SK-N-SH (cell line): Measurements from ENCODE around the gene PDHA2. TPM values are rescaled to one million over a fixed set of nuclear protein-coding genes. Genes with fewer than 3 reads are reported as not detected.
A peak's percentile ranks its signal among the peaks of the same experiment; 100 is the strongest.

ENCODE experiments used
- CTCF ChIA-PET: fragments of 300-600, 350-600 bp; formaldehyde crosslinking; extraction: SDS; loops from one replicate; lab custom pipeline; 2021; lab: Yijun Ruan, JAX
- POLR2A ChIA-PET: fragments of 350-600 bp; sonication (Branson Sonifier 250); formaldehyde crosslinking; extraction: SDS; loops from one replicate; lab custom pipeline; 2020; ENCODE audit warnings: antibody characterized with exemption, inconsistent platforms; lab: Yijun Ruan, JAX
- DNase-seq: peaks from one replicate; pipeline ENCODE4 v3.0.0; 2012
- H2AFZ ChIP-seq: fragments of 200-600 bp; sonication (generic); 2 replicates; pipeline ENCODE4 v1.8.1; 2016; ENCODE audit warnings: antibody characterized with exemption, mild to moderate bottlenecking, low read depth
- H3F3A ChIP-seq: fragments of 200-600 bp; sonication (generic); replicated peaks from 2 replicates; pipeline ENCODE3; 2016; ENCODE audit warnings: antibody characterized with exemption, mild to moderate bottlenecking; ENCODE audit not compliant: insufficient read depth
- H3K27ac ChIP-seq, 2 experiments: fragments of 200-500 bp in 1 of 2; fragments of 200-600 bp in 1 of 2; sonication (Bioruptor generic) in 1 of 2; sonication (generic), shearing (Covaris generic) in 1 of 2; 2 replicates each; pipeline versions ENCODE4 v1.5.1 to v1.6.1; 2014 to 2016; ENCODE audit warnings: low read depth in 2 of 2, inconsistent platforms in 1 of 2, low read length in 1 of 2, mild to moderate bottlenecking in 1 of 2, mixed read lengths in 1 of 2
- H3K27me3 ChIP-seq: fragments of 200-600 bp; sonication (generic), shearing (Covaris generic); 2 replicates; pipeline ENCODE4 v1.6.1; 2016; ENCODE audit warnings: mixed run types; ENCODE audit not compliant: insufficient read depth
- H3K36me3 ChIP-seq, 2 experiments: fragments of 200-500 bp in 1 of 2; fragments of 200-600 bp in 1 of 2; sonication (Bioruptor generic) in 1 of 2; sonication (generic) in 1 of 2; replicated peaks in 1 of 2; 2 replicates each; pipeline versions ENCODE3 to v1.5.1; 2014 to 2016; ENCODE audit warnings: low read length in 1 of 2, mild to moderate bottlenecking in 1 of 2; ENCODE audit not compliant: insufficient read depth in 2 of 2, control insufficient read depth in 1 of 2
- H3K4me1 ChIP-seq, 2 experiments: fragments of 200-500 bp in 1 of 2; fragments of 200-600 bp in 1 of 2; sonication (Bioruptor generic) in 1 of 2; sonication (generic), shearing (Covaris generic) in 1 of 2; 2 replicates each; pipeline versions ENCODE4 v1.5.1 to v1.6.1; 2014 to 2016; ENCODE audit warnings: low read depth in 1 of 2, low read length in 1 of 2, mixed run types in 1 of 2; ENCODE audit not compliant: insufficient read depth in 2 of 2, control insufficient read depth in 1 of 2
- H3K4me2 ChIP-seq: fragments of 200-600 bp; sonication (generic), shearing (Covaris generic); 2 replicates; pipeline ENCODE4 v1.6.1; 2017; ENCODE audit warnings: mixed run types
- H3K4me3 ChIP-seq, 2 experiments: fragments of 200-500 bp in 1 of 2; fragments of 200-600 bp in 1 of 2; sonication (Bioruptor generic) in 1 of 2; sonication (generic), shearing (Covaris generic) in 1 of 2; 2 replicates each; pipeline versions ENCODE4 v1.5.1 to v1.8.1; 2014 to 2016; ENCODE audit warnings: low read depth in 2 of 2, inconsistent platforms in 1 of 2, low read length in 1 of 2, mild to moderate bottlenecking in 1 of 2, mixed read lengths in 1 of 2, moderate library complexity in 1 of 2
- H3K79me2 ChIP-seq: fragments of 200-600 bp; sonication (generic); 2 replicates; pipeline ENCODE4 v1.8.1; 2017; ENCODE audit warnings: mild to moderate bottlenecking; ENCODE audit not compliant: insufficient read depth
- H3K9ac ChIP-seq: fragments of 200-600 bp; sonication (generic); 2 replicates; pipeline ENCODE4 v1.6.1; 2017; ENCODE audit warnings: mixed run types
- H3K9me2 ChIP-seq: fragments of 200-600 bp; sonication (generic); 2 replicates; pipeline ENCODE4 v1.6.1; 2017; ENCODE audit warnings: mixed run types
- H3K9me3 ChIP-seq: fragments of 200-600 bp; sonication (generic); 2 replicates; pipeline ENCODE4 v1.6.1; 2017; ENCODE audit warnings: mixed run types, mild to moderate bottlenecking, moderate library complexity
- H4K20me1 ChIP-seq: fragments of 200-600 bp; sonication (generic); 2 replicates; pipeline ENCODE4 v1.6.1; 2017; ENCODE audit warnings: mild to moderate bottlenecking, mixed run types; ENCODE audit not compliant: insufficient read depth
- CHD2 ChIP-seq: fragments of 150-350 bp; IDR thresholded peaks from 2 replicates; pipeline ENCODE4 v1.6.1; 2018; ENCODE audit warnings: low read length; ENCODE audit not compliant: partially characterized antibody
- EP300 ChIP-seq, 2 experiments: IDR thresholded peaks; 2 replicates each; pipeline versions ENCODE4 v1.4.0 to v1.6.1; 2012; ENCODE audit warnings: borderline replicate concordance in 1 of 2, low read depth in 1 of 2, low read length in 1 of 2
- FOXM1 ChIP-seq: IDR thresholded peaks from 2 replicates; pipeline ENCODE4 v1.4.0; 2012; ENCODE audit warnings: low read depth, mild to moderate bottlenecking
- GATA2 ChIP-seq: sonication (generic); formaldehyde crosslinking; IDR thresholded peaks from 2 replicates; pipeline ENCODE4 v1.5.0; 2020; ENCODE audit warnings: mild to moderate bottlenecking, missing genetic modification reagents
- JUND ChIP-seq: IDR thresholded peaks from 2 replicates; pipeline ENCODE4 v1.4.0; 2012
- MEF2A ChIP-seq: IDR thresholded peaks from 2 replicates; pipeline ENCODE4 v1.4.0; 2012; ENCODE audit warnings: low read depth, borderline replicate concordance
- NRF1 ChIP-seq: IDR thresholded peaks from 2 replicates; pipeline ENCODE4 v1.6.1; 2012; ENCODE audit warnings: low read depth, mild to moderate bottlenecking, low read length
- RAD21 ChIP-seq: IDR thresholded peaks from 2 replicates; pipeline ENCODE4 v1.6.1; 2012; ENCODE audit warnings: mild to moderate bottlenecking, low read length
- RCOR1 ChIP-seq: fragments of 150-350 bp; IDR thresholded peaks from 2 replicates; pipeline ENCODE4 v1.6.1; 2017; ENCODE audit warnings: antibody characterized with exemption, low read length
- TAF1 ChIP-seq: IDR thresholded peaks from 2 replicates; pipeline ENCODE4 v1.6.1; 2012; ENCODE audit warnings: low read depth, mild to moderate bottlenecking, low read length, moderate library complexity, borderline replicate concordance
- TCF12 ChIP-seq: IDR thresholded peaks from 2 replicates; pipeline ENCODE4 v1.4.0; 2012
- USF2 ChIP-seq: fragments of 150-350 bp; IDR thresholded peaks from 2 replicates; pipeline ENCODE4 v1.6.1; 2017; ENCODE audit warnings: antibody characterized with exemption, low read length, low read depth, borderline replicate concordance
- WGBS: methylation state at CpG from one replicate; pipeline ENCODE4 v1.1.6; 2017; ENCODE audit warnings: low lambda C conversion rate; 5-methylcytosine and 5-hydroxymethylcytosine counted together
- polyA plus RNA-seq, 3 experiments: library from polyadenylated mRNA; depleted of rRNA; stranded (reverse); fragments of >200 nt; gene quantifications; 2 replicates each; pipeline ENCODE4 v1.2.3, GENCODE V29; 2012
- TF ChIP-seq, protein P1 (sequence below): IDR thresholded peaks from 2 replicates; pipeline ENCODE4 v1.4.0; 2012; ENCODE audit warnings: low read depth, borderline replicate concordance
- TF ChIP-seq, protein P2 (sequence below): IDR thresholded peaks from 2 replicates; pipeline ENCODE4; 2012

PDHA2 gene
- polyA plus RNA-seq, 1 of the 3 experiments (the other 2 are of a cell fraction), result not detected

- no peaks in the 10 kb centered on the region for H3K27me3 ChIP-seq
- TF ChIP-seq GATA2 (CRISPR knock-in tag) (no peak), FOXM1 (no peak), JUND (no peak), TCF12 (no peak), TAF1 (no peak), RAD21 (no peak), CHD2 (no peak), NRF1 (no peak)
- TF ChIP-seq, protein P1, sequence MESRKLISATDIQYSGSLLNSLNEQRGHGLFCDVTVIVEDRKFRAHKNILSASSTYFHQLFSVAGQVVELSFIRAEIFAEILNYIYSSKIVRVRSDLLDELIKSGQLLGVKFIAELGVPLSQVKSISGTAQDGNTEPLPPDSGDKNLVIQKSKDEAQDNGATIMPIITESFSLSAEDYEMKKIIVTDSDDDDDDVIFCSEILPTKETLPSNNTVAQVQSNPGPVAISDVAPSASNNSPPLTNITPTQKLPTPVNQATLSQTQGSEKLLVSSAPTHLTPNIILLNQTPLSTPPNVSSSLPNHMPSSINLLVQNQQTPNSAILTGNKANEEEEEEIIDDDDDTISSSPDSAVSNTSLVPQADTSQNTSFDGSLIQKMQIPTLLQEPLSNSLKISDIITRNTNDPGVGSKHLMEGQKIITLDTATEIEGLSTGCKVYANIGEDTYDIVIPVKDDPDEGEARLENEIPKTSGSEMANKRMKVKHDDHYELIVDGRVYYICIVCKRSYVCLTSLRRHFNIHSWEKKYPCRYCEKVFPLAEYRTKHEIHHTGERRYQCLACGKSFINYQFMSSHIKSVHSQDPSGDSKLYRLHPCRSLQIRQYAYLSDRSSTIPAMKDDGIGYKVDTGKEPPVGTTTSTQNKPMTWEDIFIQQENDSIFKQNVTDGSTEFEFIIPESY, result no peak
- TF ChIP-seq, protein P2, sequence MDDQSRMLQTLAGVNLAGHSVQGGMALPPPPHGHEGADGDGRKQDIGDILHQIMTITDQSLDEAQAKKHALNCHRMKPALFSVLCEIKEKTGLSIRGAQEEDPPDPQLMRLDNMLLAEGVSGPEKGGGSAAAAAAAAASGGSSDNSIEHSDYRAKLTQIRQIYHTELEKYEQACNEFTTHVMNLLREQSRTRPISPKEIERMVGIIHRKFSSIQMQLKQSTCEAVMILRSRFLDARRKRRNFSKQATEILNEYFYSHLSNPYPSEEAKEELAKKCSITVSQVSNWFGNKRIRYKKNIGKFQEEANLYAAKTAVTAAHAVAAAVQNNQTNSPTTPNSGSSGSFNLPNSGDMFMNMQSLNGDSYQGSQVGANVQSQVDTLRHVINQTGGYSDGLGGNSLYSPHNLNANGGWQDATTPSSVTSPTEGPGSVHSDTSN, result no peak
- no peaks in the 10 kb centered on the region for H3F3A ChIP-seq
- H3K4me3 ChIP-seq, result no peak overlapping the region
- no peak overlapping the region for H3K9ac ChIP-seq
- ChIA-PET POLR2A (no interaction called here), CTCF (no interaction called here)
- H3K4me2 ChIP-seq, result no peak overlapping the region
- H3K9me3 ChIP-seq, result no peaks in the 10 kb centered on the region
- no peaks in the 10 kb centered on the region for H3K79me2 ChIP-seq
- 68% methylated on average over 2 of the region's 2 CpGs for WGBS
- H4K20me1 ChIP-seq, result no peaks in the 10 kb centered on the region
- H2AFZ ChIP-seq, result no peak overlapping the region
- peak; percentile 8 for DNase-seq
- no peaks in the 10 kb centered on the region; a peak in 1 of 4 replicates for H3K4me1 ChIP-seq
- H3K9me2 ChIP-seq, result no peaks in the 10 kb centered on the region
- H3K36me3 ChIP-seq, result no peaks in the 10 kb centered on the region
- no peak overlapping the region for H3K27ac ChIP-seq
Measured at GRCh38 chr4:95798003-95798402, 41.9 kb upstream of the PDHA2 start.

GRCh38 chr4:95798727-95799126 lies 41.2 kb upstream of the PDHA2 start:
- Histone ChIP-seq H3F3A (no peaks in the 10 kb centered on the region), H2AFZ (no peak overlapping the region), H3K4me1 (no peaks in the 10 kb centered on the region; a peak in 1 of 4 replicates), H3K79me2 (no peaks in the 10 kb centered on the region), H3K9me3 (no peaks in the 10 kb centered on the region), H4K20me1 (no peaks in the 10 kb centered on the region), H3K9ac (no peak overlapping the region), H3K9me2 (no peaks in the 10 kb centered on the region), H3K4me2 (no peak overlapping the region), H3K27ac (no peak overlapping the region), H3K27me3 (no peaks in the 10 kb centered on the region), H3K4me3 (no peak overlapping the region), H3K36me3 (no peaks in the 10 kb centered on the region)
- ChIA-PET POLR2A (no interaction called here), CTCF (no interaction called here)
- no peak for DNase-seq
- WGBS, result 66% methylated on average over 3 of the region's 3 CpGs
- TF ChIP-seq MEF2A, result no peak
- no peak for TF ChIP-seq EP300 (IDR thresholded peaks at IDR 0.05; ENCODE audit: borderline replicate concordance in 1 of 2, low read depth in 1 of 2, low read length in 1 of 2)
- no peak for TF ChIP-seq RCOR1
- no peak for TF ChIP-seq USF2
